ENCODE data around the gene PSD.

The PSD gene

GRCh38 chr10:102453502-102453901 lies 34.9 kb upstream of the PSD start:
- Histone ChIP-seq H3K9me3 (ENCODE audit: insufficient read depth, low read depth, low read length) (no peaks in the 10 kb centered on the region), H3K4me3 (ENCODE audit: low read length, poor library complexity, severe bottlenecking) (no peak overlapping the region), H3K79me2 (ENCODE audit: insufficient read depth, low read length) (peaks cover 32% of the 10 kb centered on the region), H4K20me1 (ENCODE audit: insufficient read depth, low read length, poor library complexity, severe bottlenecking) (peaks cover 12% of the 10 kb centered on the region), H3K4me2 (ENCODE audit: low read depth, low read length, poor library complexity, severe bottlenecking) (no peak overlapping the region), H2AFZ (ENCODE audit: low read length) (no peak overlapping the region), H3K9me2 (replicated peaks; ENCODE audit: low read depth, low read length) (no peaks in the 10 kb centered on the region), H3F3A (ENCODE audit: low read depth) (no peaks in the 10 kb centered on the region), H3K9ac (ENCODE audit: low read depth, low read length, poor library complexity, severe bottlenecking) (no peak overlapping the region), H3K27me3 (ENCODE audit: insufficient read depth, low read length, poor library complexity, severe bottlenecking) (no peaks in the 10 kb centered on the region), H3K36me3 (ENCODE audit: insufficient read depth, low read length) (no peaks in the 10 kb centered on the region; the same call in 1 of the 2 replicates), H3K4me1 (ENCODE audit: insufficient read depth, low read length, poor library complexity, severe bottlenecking) (peaks cover 24% of the 10 kb centered on the region)
- TF ChIP-seq EZH2phosphoT487 (IDR thresholded peaks at IDR 0.05; ENCODE audit: borderline replicate concordance), result no peak
- no peak for TF ChIP-seq CTCF (conservative IDR thresholded peaks at IDR 0.05; ENCODE audit: low read length)

- Histone ChIP-seq H2AFZ (ENCODE audit: low read length) (no peak overlapping the region), H3K4me3 (ENCODE audit: low read length, poor library complexity, severe bottlenecking) (peak overlapping the region; percentile 10)
These were observed 34.2 kb upstream of the PSD start for GRCh38 chr10:102452672-102453340.

GRCh38 chr10:102451105-102451969 lies 32.8 kb upstream of the PSD start, which contains the start of gene C10orf95:
TSS of gene C10orf95 (minus strand) at chr10:102451543. CDS start at chr10:102451093, 450 bp downstream.
- Histone ChIP-seq H3K79me2 (ENCODE audit: insufficient read depth, low read length) (peaks cover 32% of the 10 kb centered on the region), H3K4me1 (ENCODE audit: insufficient read depth, low read length, poor library complexity, severe bottlenecking) (peaks cover 24% of the 10 kb centered on the region), H3K36me3 (ENCODE audit: insufficient read depth, low read length) (no peaks in the 10 kb centered on the region; the same call in 1 of the 2 replicates), H3K9me2 (replicated peaks; ENCODE audit: low read depth, low read length) (no peaks in the 10 kb centered on the region), H2AFZ (ENCODE audit: low read length) (no peak within 1 kb of the TSS; the same call in 1 of the 2 replicates), H3K4me2 (ENCODE audit: low read depth, low read length, poor library complexity, severe bottlenecking) (peak within 1 kb of the TSS; percentile 88), H3K9me3 (ENCODE audit: insufficient read depth, low read depth, low read length) (no peaks in the 10 kb centered on the region), H3K9ac (ENCODE audit: low read depth, low read length, poor library complexity, severe bottlenecking) (peak within 1 kb of the TSS; percentile 98), H3K4me3 (ENCODE audit: low read length, poor library complexity, severe bottlenecking) (peak within 1 kb of the TSS; percentile 89), H4K20me1 (ENCODE audit: insufficient read depth, low read length, poor library complexity, severe bottlenecking) (peaks cover 12% of the 10 kb centered on the region), H3F3A (ENCODE audit: low read depth) (no peaks in the 10 kb centered on the region), H3K27me3 (ENCODE audit: insufficient read depth, low read length, poor library complexity, severe bottlenecking) (no peaks in the 10 kb centered on the region)
- no peak for TF ChIP-seq CTCF (conservative IDR thresholded peaks at IDR 0.05; ENCODE audit: low read length)
- no peak for TF ChIP-seq EZH2phosphoT487 (IDR thresholded peaks at IDR 0.05; ENCODE audit: borderline replicate concordance)

More at GRCh38 chr10:102452672-102453340, 34.2 kb upstream of the PSD start:
- H3K4me2 ChIP-seq (ENCODE audit: low read depth, low read length, poor library complexity, severe bottlenecking), result peak overlapping the region; percentile 19
- H3K36me3 ChIP-seq (ENCODE audit: insufficient read depth, low read length), result no peaks in the 10 kb centered on the region; the same call in 1 of the 2 replicates
- H3K9me3 ChIP-seq (ENCODE audit: insufficient read depth, low read depth, low read length), result no peaks in the 10 kb centered on the region
- H3F3A ChIP-seq (ENCODE audit: low read depth), result no peaks in the 10 kb centered on the region
- peaks cover 24% of the 10 kb centered on the region for H3K4me1 ChIP-seq (ENCODE audit: insufficient read depth, low read length, poor library complexity, severe bottlenecking)
- H4K20me1 ChIP-seq (ENCODE audit: insufficient read depth, low read length, poor library complexity, severe bottlenecking), result peaks cover 12% of the 10 kb centered on the region
- no peak for TF ChIP-seq EZH2phosphoT487 (IDR thresholded peaks at IDR 0.05; ENCODE audit: borderline replicate concordance)
- no peak for TF ChIP-seq CTCF (conservative IDR thresholded peaks at IDR 0.05; ENCODE audit: low read length)
- H3K79me2 ChIP-seq (ENCODE audit: insufficient read depth, low read length), result peaks cover 32% of the 10 kb centered on the region
- no peaks in the 10 kb centered on the region for H3K9me2 ChIP-seq (replicated peaks; ENCODE audit: low read depth, low read length)
- H3K27me3 ChIP-seq (ENCODE audit: insufficient read depth, low read length, poor library complexity, severe bottlenecking), result no peaks in the 10 kb centered on the region
- H3K9ac ChIP-seq (ENCODE audit: low read depth, low read length, poor library complexity, severe bottlenecking), result no peak overlapping the region
